ENCODE data around the gene GLRX.
"Not testable (repeated sequence)": the region's sequence is repeated elsewhere in the genome, so short reads cannot be mapped to it uniquely, and the experiment has no call there.

DNA sequence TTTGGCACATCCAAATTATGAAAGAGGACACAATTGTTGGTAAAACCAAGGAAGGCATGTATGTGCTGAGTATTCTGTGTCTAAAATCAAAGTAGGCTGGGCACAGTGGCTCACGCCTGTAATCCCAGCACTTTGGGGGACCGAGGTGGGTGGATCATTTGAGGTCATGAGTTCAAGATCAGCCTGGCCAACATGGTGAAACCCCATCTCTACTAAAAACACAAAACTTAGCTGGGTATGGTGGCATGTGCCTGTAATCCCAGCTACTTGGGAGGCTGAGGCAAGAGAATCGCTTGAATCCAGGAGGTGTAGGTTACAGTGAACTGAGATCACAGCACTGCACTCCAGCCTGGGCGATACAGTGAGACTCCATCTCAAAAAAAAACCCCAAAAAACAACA lies 14.4 kb upstream of the GLRX start:
- TF ChIP-seq CHD2 (IDR thresholded peaks at IDR 0.05; ENCODE audit: low read depth, low read length); JUND (CRISPR knock-in tag; IDR thresholded peaks at IDR 0.05); RNF2 (conservative IDR thresholded peaks at IDR 0.05; ENCODE audit: low read depth); TOE1 (CRISPR knock-in tag; IDR thresholded peaks at IDR 0.05); SMAD9 (CRISPR knock-in tag; IDR thresholded peaks at IDR 0.05); EZH2 (conservative IDR thresholded peaks at IDR 0.05; ENCODE audit: low read depth, low read length); ZNF547 (CRISPR knock-in tag; IDR thresholded peaks at IDR 0.05); KLF13 (CRISPR knock-in tag; IDR thresholded peaks at IDR 0.05); FOXK1 (CRISPR knock-in tag; IDR thresholded peaks at IDR 0.05; ENCODE audit: borderline replicate concordance, low read depth): not testable (repeated sequence)
- TF ChIP-seq, protein P1, sequence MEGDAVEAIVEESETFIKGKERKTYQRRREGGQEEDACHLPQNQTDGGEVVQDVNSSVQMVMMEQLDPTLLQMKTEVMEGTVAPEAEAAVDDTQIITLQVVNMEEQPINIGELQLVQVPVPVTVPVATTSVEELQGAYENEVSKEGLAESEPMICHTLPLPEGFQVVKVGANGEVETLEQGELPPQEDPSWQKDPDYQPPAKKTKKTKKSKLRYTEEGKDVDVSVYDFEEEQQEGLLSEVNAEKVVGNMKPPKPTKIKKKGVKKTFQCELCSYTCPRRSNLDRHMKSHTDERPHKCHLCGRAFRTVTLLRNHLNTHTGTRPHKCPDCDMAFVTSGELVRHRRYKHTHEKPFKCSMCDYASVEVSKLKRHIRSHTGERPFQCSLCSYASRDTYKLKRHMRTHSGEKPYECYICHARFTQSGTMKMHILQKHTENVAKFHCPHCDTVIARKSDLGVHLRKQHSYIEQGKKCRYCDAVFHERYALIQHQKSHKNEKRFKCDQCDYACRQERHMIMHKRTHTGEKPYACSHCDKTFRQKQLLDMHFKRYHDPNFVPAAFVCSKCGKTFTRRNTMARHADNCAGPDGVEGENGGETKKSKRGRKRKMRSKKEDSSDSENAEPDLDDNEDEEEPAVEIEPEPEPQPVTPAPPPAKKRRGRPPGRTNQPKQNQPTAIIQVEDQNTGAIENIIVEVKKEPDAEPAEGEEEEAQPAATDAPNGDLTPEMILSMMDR (CRISPR knock-in tag; IDR thresholded peaks at IDR 0.05) = not testable (repeated sequence)
- TF ChIP-seq, protein P2, sequence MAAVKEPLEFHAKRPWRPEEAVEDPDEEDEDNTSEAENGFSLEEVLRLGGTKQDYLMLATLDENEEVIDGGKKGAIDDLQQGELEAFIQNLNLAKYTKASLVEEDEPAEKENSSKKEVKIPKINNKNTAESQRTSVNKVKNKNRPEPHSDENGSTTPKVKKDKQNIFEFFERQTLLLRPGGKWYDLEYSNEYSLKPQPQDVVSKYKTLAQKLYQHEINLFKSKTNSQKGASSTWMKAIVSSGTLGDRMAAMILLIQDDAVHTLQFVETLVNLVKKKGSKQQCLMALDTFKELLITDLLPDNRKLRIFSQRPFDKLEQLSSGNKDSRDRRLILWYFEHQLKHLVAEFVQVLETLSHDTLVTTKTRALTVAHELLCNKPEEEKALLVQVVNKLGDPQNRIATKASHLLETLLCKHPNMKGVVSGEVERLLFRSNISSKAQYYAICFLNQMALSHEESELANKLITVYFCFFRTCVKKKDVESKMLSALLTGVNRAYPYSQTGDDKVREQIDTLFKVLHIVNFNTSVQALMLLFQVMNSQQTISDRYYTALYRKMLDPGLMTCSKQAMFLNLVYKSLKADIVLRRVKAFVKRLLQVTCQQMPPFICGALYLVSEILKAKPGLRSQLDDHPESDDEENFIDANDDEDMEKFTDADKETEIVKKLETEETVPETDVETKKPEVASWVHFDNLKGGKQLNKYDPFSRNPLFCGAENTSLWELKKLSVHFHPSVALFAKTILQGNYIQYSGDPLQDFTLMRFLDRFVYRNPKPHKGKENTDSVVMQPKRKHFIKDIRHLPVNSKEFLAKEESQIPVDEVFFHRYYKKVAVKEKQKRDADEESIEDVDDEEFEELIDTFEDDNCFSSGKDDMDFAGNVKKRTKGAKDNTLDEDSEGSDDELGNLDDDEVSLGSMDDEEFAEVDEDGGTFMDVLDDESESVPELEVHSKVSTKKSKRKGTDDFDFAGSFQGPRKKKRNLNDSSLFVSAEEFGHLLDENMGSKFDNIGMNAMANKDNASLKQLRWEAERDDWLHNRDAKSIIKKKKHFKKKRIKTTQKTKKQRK (IDR thresholded peaks at IDR 0.05; ENCODE audit: low read length) = not testable (repeated sequence)
- TF ChIP-seq, protein P3, sequence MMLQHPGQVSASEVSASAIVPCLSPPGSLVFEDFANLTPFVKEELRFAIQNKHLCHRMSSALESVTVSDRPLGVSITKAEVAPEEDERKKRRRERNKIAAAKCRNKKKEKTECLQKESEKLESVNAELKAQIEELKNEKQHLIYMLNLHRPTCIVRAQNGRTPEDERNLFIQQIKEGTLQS (CRISPR knock-in tag; IDR thresholded peaks at IDR 0.05) = not testable (repeated sequence)

Data from HepG2 (cell line).